ENCODE measurements around the gene IFI27.
"Not testable (repeated sequence)": the region's sequence is repeated elsewhere in the genome, so short reads cannot be mapped to it uniquely, and the experiment has no call there.

The IFI27 gene

GRCh38 chr14:94126800-94127199, 16.3 kb downstream of the IFI27 start:
- no peak for DNase-seq

- no peak for DNase-seq
Observed at GRCh38 chr14:94127330-94127729, 16.8 kb downstream of the IFI27 start.

- DNase-seq, result no peak
Observed at GRCh38 chr14:94128216-94128839, 17.8 kb downstream of the IFI27 start.

GRCh38 chr14:94129111-94129757, 18.7 kb downstream of the IFI27 start, which contains the start of gene IFI27L2:
Gene IFI27L2 (minus strand): TSS chr14:94129604. CDS start chr14:94129564, 40 bp downstream.
- peak; percentile 85 for DNase-seq

GRCh38 chr14:94129758-94130414, 19.4 kb downstream of the IFI27 start:
- peak; percentile 46 for DNase-seq

GRCh38 chr14:94132285-94132887, 21.9 kb downstream of the IFI27 start:
- peak; percentile 41 for DNase-seq

- no peak for DNase-seq
Observed at GRCh38 chr14:94135476-94135875, 24.9 kb downstream of the IFI27 start.

- peak; percentile 77 for DNase-seq
Observed at GRCh38 chr14:94136575-94137331, 26.2 kb downstream of the IFI27 start.

GRCh38 chr14:94138251-94138650, 27.7 kb downstream of the IFI27 start:
- DNase-seq, result peak; percentile 99

GRCh38 chr14:94139006-94139405, 28.5 kb downstream of the IFI27 start:
- DNase-seq, result no peak

GRCh38 chr14:94139421-94139820, 28.9 kb downstream of the IFI27 start:
- no peak for DNase-seq

- DNase-seq, result no peak
Observed at GRCh38 chr14:94142247-94142646, 31.7 kb downstream of the IFI27 start.

GRCh38 chr14:94142836-94143235, 32.3 kb downstream of the IFI27 start:
- DNase-seq, result no peak

GRCh38 chr14:94143239-94143638, 32.7 kb downstream of the IFI27 start:
- DNase-seq, result no peak

- DNase-seq, result no peak
Observed at GRCh38 chr14:94143711-94144110, 33.2 kb downstream of the IFI27 start.

GRCh38 chr14:94144765-94145164, 34.2 kb downstream of the IFI27 start:
- DNase-seq, result no peak

- peak; percentile 7 for DNase-seq
Observed at GRCh38 chr14:94145902-94146527, 35.5 kb downstream of the IFI27 start.

GRCh38 chr14:94152676-94153075, 42.1 kb downstream of the IFI27 start:
- DNase-seq, result no peak

- DNase-seq, result no peak
Observed at GRCh38 chr14:94153750-94154342, 43.3 kb downstream of the IFI27 start.

GRCh38 chr14:94156143-94156542, 45.6 kb downstream of the IFI27 start:
- not testable (repeated sequence) for DNase-seq

- no peak for DNase-seq
Observed at GRCh38 chr14:94157197-94157596, 46.7 kb downstream of the IFI27 start.
